Measurements from ENCODE around the gene ICA1.

GRCh38 chr7:8177109-8177933, 84.6 kb downstream of the ICA1 start:
- TF ChIP-seq POLR2AphosphoS5 (IDR thresholded peaks at IDR 0.05; ENCODE audit: low read depth, low read length) (no peak), POLR2A (IDR thresholded peaks at IDR 0.05; ENCODE audit: low read depth, low read length) (no peak)

Data from GM12892 (cell line).